Measurements from ENCODE around the gene DNAJC15.

The DNAJC15 gene

DNA sequence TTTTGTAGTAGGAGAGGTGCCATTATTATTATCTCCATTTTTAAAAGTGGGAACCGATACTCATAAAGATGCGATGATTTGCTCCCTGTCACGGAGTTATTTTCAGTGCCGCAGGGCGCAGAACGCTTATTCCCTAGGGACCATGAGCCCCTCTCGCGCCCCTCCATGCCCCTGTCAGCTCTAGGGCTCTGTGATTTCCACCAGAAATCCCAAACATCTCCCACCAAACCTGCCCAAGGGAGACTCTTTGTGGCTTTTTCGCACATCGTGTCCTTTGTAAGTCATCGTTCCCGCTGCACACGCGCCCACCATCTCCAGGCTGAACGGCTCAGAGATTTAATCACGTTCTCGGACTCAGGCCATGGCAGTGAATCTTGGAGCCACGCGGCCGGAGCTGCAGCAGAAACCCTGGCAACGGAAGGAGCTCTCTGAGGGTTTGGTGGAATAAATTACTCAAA lies 105.1 kb downstream of the DNAJC15 start:
- H3K4me1 ChIP-seq (ENCODE audit: insufficient read depth, low read length, poor library complexity, severe bottlenecking) = peaks cover 22% of the 10 kb centered on the region
- no peaks in the 10 kb centered on the region for H3K79me2 ChIP-seq (ENCODE audit: insufficient read depth, low read length)
- H2AFZ ChIP-seq (ENCODE audit: low read length) = no peak overlapping the region
- peak overlapping the region; percentile 67 for H3K4me2 ChIP-seq (ENCODE audit: low read depth, low read length, poor library complexity, severe bottlenecking)
- H3K36me3 ChIP-seq (ENCODE audit: insufficient read depth, low read length) = no peaks in the 10 kb centered on the region
- H3K9ac ChIP-seq (ENCODE audit: low read depth, low read length, poor library complexity, severe bottlenecking) = no peak overlapping the region
- no peaks in the 10 kb centered on the region for H3F3A ChIP-seq (ENCODE audit: low read depth)
- H3K9me2 ChIP-seq (replicated peaks; ENCODE audit: low read depth, low read length) = no peaks in the 10 kb centered on the region
- TF ChIP-seq EZH2phosphoT487 (IDR thresholded peaks at IDR 0.05; ENCODE audit: borderline replicate concordance) = no peak
- TF ChIP-seq, protein P1, sequence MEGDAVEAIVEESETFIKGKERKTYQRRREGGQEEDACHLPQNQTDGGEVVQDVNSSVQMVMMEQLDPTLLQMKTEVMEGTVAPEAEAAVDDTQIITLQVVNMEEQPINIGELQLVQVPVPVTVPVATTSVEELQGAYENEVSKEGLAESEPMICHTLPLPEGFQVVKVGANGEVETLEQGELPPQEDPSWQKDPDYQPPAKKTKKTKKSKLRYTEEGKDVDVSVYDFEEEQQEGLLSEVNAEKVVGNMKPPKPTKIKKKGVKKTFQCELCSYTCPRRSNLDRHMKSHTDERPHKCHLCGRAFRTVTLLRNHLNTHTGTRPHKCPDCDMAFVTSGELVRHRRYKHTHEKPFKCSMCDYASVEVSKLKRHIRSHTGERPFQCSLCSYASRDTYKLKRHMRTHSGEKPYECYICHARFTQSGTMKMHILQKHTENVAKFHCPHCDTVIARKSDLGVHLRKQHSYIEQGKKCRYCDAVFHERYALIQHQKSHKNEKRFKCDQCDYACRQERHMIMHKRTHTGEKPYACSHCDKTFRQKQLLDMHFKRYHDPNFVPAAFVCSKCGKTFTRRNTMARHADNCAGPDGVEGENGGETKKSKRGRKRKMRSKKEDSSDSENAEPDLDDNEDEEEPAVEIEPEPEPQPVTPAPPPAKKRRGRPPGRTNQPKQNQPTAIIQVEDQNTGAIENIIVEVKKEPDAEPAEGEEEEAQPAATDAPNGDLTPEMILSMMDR (conservative IDR thresholded peaks at IDR 0.05; ENCODE audit: low read length) = no peak
- H3K27me3 ChIP-seq (ENCODE audit: insufficient read depth, low read length, poor library complexity, severe bottlenecking) = no peaks in the 10 kb centered on the region
- no peaks in the 10 kb centered on the region for H4K20me1 ChIP-seq (ENCODE audit: insufficient read depth, low read length, poor library complexity, severe bottlenecking)
- no peak overlapping the region for H3K4me3 ChIP-seq (ENCODE audit: low read length, poor library complexity, severe bottlenecking)
- H3K9me3 ChIP-seq (ENCODE audit: insufficient read depth, low read depth, low read length) = no peaks in the 10 kb centered on the region

GRCh38 chr13:43129066-43129465 lies 105.7 kb downstream of the DNAJC15 start:
- no peaks in the 10 kb centered on the region for H3K36me3 ChIP-seq (ENCODE audit: insufficient read depth, low read length)
- H3K27me3 ChIP-seq (ENCODE audit: insufficient read depth, low read length, poor library complexity, severe bottlenecking) = no peaks in the 10 kb centered on the region
- no peak overlapping the region for H3K4me3 ChIP-seq (ENCODE audit: low read length, poor library complexity, severe bottlenecking)
- H3K4me1 ChIP-seq (ENCODE audit: insufficient read depth, low read length, poor library complexity, severe bottlenecking) = peaks cover 22% of the 10 kb centered on the region
- H3F3A ChIP-seq (ENCODE audit: low read depth) = no peaks in the 10 kb centered on the region
- no peaks in the 10 kb centered on the region for H4K20me1 ChIP-seq (ENCODE audit: insufficient read depth, low read length, poor library complexity, severe bottlenecking)
- H3K79me2 ChIP-seq (ENCODE audit: insufficient read depth, low read length) = no peaks in the 10 kb centered on the region
- H3K9ac ChIP-seq (ENCODE audit: low read depth, low read length, poor library complexity, severe bottlenecking) = no peak overlapping the region
- H3K4me2 ChIP-seq (ENCODE audit: low read depth, low read length, poor library complexity, severe bottlenecking) = no peak overlapping the region
- TF ChIP-seq EZH2phosphoT487 (IDR thresholded peaks at IDR 0.05; ENCODE audit: borderline replicate concordance) = no peak
- TF ChIP-seq, protein P1 (conservative IDR thresholded peaks at IDR 0.05; ENCODE audit: low read length) = no peak
- H2AFZ ChIP-seq (ENCODE audit: low read length) = no peak overlapping the region
- no peaks in the 10 kb centered on the region for H3K9me3 ChIP-seq (ENCODE audit: insufficient read depth, low read depth, low read length)
- no peaks in the 10 kb centered on the region for H3K9me2 ChIP-seq (replicated peaks; ENCODE audit: low read depth, low read length)

DNA sequence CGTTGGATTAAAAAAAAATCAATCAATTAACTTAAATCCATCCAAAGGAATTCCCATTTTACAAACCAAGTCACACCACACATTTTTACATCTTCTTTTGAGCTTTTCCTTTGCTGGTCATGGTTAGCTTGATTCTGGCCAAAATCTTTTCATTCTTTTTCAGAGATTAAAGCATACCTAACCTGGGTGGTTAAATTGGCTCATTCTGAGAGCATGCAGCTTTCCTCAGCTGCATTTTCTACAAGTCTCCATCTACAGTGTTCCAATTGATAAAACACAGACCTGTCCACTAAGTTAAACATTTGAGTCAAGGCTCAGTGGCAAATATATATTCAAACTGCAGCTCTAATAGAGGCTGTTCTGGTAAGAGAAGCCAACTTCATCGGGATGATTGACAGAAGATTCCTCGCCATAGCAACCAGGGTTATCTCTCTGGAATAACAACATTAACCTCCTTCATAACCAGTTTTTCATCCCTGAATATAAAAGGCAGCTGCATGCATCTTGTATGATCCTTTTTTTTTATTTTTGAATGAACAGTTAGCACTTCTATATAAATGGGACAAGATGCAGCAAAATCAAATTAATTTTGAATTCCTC lies 106.2 kb downstream of the DNAJC15 start:
- H3K4me3 ChIP-seq (ENCODE audit: low read length, poor library complexity, severe bottlenecking) = no peak overlapping the region
- peaks cover 22% of the 10 kb centered on the region for H3K4me1 ChIP-seq (ENCODE audit: insufficient read depth, low read length, poor library complexity, severe bottlenecking)
- no peaks in the 10 kb centered on the region for H3K79me2 ChIP-seq (ENCODE audit: insufficient read depth, low read length)
- no peaks in the 10 kb centered on the region for H3K9me3 ChIP-seq (ENCODE audit: insufficient read depth, low read depth, low read length)
- no peak overlapping the region for H2AFZ ChIP-seq (ENCODE audit: low read length)
- no peak for TF ChIP-seq EZH2phosphoT487 (IDR thresholded peaks at IDR 0.05; ENCODE audit: borderline replicate concordance)
- TF ChIP-seq, protein P1 (conservative IDR thresholded peaks at IDR 0.05; ENCODE audit: low read length) = no peak
- no peak overlapping the region for H3K9ac ChIP-seq (ENCODE audit: low read depth, low read length, poor library complexity, severe bottlenecking)
- no peak overlapping the region for H3K4me2 ChIP-seq (ENCODE audit: low read depth, low read length, poor library complexity, severe bottlenecking)
- no peaks in the 10 kb centered on the region for H3K36me3 ChIP-seq (ENCODE audit: insufficient read depth, low read length)
- no peaks in the 10 kb centered on the region for H3K9me2 ChIP-seq (replicated peaks; ENCODE audit: low read depth, low read length)
- no peaks in the 10 kb centered on the region for H3F3A ChIP-seq (ENCODE audit: low read depth)
- H4K20me1 ChIP-seq (ENCODE audit: insufficient read depth, low read length, poor library complexity, severe bottlenecking) = no peaks in the 10 kb centered on the region
- no peaks in the 10 kb centered on the region for H3K27me3 ChIP-seq (ENCODE audit: insufficient read depth, low read length, poor library complexity, severe bottlenecking)

All from Loucy (cell line).